Brain pericyte (primary cell): Measurements from ENCODE around the gene PARP15.

Source experiments
- DNase-seq: peaks from one replicate; pipeline ENCODE4 v3.0.0-alpha.2; 2012; ENCODE audit warnings: low read depth, low spot score

PARP15 gene

DNA sequence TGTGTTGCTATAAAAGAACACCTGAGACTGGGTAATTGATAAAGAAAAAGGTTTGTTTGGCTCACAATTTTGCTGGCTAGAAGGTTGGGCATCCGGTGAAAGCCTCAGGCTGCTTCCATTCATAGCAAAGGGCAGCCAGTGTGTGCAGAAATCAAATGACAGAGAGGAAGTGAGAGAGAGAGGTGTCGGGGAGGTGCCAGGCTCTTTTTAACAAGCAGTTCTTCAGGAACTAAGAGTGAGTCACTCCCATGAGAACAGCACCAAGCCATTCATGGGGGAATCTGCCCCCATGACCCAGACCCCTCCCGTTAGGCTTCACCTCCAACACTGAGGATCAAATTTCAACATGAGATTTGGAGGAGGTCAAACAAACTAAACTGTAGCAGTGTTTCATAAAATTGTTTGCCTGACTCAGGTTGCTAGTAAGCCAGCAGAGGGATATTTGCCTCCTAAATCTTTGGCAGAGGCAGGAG, 4.5 kb upstream of the PARP15 start:
- no peak for DNase-seq

GRCh38 chr3:122576174-122576940, 1.1 kb upstream of the PARP15 start:
- no peak for DNase-seq

DNA sequence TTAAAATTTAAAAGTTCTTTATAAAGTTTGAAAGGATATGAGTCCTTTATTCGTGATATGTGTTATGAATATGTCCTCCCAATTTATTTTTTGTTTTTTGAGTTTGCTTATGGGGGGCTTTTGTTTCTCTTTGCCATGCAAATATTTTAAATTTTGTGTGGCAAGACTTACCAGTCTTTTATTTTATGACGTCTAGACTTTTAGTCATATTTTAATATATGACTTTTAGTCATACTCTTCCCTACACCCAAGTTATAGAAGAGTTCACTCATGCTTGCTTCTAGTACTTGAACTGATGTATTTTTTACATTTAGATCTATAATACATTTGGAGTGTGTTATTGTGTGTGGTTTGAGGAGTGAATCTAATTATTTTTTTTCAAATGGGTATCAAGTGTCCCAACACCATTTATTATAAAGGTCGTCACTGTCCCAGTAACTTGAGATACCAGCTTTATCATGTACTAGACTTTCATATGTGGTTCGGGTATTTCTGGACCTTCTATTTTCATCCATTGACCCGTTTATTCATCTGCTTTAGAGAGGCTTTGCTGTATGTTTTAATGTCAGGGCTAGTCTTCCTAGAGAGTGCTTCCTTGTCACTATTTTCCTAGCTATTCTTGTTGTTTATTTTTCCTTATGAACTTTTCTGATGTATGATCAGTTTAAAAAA, 755 bp downstream of the PARP15 start:
- no peak for DNase-seq

GRCh38 chr3:122580470-122580869, 3.0 kb downstream of the PARP15 start:
- DNase-seq, result no peak

DNA sequence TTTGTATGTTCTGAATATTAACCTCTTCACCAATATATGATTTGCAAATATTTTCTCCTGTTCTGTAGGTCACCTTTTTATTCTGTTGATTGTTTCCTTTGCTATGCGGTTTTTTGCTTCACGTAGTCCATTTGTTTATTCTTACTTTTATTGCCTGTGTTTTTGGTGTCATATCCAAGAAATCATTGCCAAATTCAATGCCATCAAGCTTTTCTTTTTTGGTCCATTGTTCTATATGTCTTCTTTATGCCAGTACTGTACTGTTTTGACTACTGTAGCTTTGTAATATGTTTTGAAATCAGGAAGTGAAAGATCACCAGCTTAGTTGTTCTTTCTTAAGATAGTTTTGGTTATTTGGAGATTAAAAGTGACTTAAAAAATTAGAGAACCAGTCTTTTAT, 4.2 kb downstream of the PARP15 start:
- no peak for DNase-seq

GRCh38 chr3:122582390-122582789, 4.9 kb downstream of the PARP15 start:
- no peak for DNase-seq

DNA sequence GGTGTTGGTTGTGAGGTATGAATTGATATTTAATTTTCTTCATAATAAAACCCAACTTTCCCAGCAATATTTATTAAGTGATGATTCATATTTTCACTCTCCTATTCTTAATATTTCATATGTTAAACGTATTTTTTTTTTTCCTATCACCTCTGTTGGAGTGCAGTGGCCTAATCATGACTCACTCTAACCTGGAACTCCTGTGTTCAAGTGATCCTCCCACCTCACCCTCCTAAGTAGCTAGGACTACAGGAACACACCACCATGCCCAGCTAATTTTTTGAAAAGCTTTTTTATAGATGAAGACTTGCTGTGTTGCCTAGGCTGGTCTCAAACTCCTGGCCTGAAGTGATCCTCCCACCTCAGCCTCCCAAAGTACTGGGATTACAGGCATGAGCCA, 8.6 kb downstream of the PARP15 start:
- DNase-seq, result no peak

DNA sequence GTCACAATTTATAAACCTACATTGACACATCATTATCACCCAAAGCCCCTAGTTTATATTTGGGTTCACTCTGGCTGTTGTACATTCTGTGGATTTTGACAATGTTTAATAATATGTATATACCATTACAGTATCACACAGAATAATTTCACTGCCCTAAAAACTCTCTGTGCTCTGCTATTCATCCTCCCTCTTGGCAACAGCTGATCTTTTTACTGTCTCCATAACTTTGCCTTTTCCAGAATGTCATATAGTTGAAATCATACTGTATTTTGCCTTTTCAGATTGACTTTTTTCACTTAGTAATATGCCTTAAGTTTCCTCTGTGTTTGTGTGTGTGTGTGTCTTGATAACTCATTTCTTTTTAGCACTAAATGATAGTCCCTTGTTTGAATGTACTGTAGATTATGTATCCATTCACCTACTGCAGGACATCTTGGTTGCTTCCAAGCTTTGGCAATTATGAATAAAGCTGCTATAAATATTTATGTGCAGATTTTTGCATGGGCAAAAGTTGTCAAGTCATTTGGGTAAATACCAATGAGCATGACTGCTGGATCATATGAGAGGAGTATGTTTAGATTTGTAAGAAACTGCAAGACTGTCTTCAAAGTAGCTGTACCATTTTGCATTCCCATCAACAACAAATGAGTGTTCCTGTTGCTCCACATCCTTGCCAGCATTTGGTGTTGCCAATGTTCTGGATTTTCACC, 9.5 kb downstream of the PARP15 start:
- DNase-seq, result no peak

DNA sequence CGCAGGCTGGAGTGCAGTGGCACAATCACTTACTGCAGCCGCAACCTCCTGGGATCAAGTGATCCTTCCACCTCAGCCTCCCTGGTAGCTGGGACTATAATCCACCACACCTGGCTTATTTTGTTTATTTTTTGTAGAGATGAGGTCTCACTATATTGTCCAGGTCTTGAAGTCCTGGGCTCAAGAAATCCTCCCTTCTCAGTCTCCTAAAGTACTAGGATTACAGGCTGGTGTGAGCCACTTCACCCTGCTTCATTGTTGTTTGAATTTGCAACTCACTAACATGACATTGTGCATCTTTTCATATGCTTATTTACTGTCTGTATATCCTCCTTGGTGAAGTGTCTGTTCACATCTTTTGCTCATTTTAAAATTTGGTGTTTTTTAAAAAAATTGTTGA, 10.1 kb downstream of the PARP15 start:
- no peak for DNase-seq

GRCh38 chr3:122589297-122589696, 11.8 kb downstream of the PARP15 start:
- DNase-seq, result no peak

DNA sequence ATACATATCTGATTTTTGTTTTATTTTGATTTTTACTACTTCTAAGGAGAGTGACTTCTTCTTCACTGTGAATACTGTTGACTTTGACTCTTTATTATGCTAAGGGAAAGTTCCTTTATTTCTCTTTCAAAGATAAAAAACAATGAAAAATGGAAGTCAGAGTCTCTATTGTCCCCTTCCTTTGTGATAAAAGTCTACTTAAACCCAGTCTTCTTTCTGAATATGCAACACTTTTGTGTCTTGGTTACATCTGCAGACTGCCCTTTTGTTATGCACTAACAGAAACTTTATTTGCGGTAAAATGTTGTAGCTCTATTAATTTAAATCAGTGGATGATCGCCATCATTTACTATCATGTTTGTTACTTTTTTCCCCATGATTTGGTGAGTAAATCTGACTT, 13.2 kb downstream of the PARP15 start:
- DNase-seq, result no peak

- DNase-seq, result no peak
Observed at GRCh38 chr3:122594025-122594424, 16.6 kb downstream of the PARP15 start.

DNA sequence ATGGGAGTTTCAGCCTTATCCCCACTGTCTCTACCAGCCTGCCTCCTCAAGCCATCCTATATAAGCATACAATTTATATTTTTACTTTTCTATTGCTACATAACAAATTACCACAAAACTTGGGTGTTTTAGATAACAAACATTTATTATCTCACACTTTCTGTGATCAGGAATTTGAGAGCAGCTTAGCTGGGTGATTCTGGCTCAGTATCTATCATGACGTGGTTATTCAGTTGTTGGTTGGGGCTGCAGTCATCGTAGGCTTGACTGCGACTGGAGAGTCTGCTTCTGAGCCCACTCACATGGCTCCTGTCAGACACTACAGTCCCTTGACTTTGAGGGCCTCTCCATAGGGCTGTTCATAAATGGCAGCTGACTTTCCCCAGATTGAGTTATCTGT, 20.7 kb downstream of the PARP15 start:
- no peak for DNase-seq

DNA sequence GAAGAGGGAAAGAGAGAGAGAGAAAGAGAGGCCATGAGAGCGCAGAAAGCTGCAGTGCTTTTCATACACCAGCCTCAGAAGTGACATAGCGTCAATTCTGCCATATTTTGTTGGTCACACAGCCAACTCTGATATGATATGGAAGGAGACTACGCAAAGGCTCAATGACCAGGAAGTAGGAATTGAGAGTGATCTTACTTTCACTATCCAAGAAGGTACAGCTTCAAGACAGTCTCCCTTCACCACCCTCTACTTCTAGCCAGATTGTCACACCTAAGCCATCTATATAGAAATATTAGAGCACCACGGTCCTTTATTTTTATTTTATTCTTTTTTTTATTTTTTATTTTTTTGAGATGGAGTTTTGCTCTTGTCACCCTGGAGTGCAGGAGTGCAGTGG, 21.1 kb downstream of the PARP15 start:
- DNase-seq, result no peak

GRCh38 chr3:122602011-122602710, 24.7 kb downstream of the PARP15 start:
- no peak for DNase-seq

GRCh38 chr3:122603056-122603455, 25.6 kb downstream of the PARP15 start:
- no peak for DNase-seq

DNA sequence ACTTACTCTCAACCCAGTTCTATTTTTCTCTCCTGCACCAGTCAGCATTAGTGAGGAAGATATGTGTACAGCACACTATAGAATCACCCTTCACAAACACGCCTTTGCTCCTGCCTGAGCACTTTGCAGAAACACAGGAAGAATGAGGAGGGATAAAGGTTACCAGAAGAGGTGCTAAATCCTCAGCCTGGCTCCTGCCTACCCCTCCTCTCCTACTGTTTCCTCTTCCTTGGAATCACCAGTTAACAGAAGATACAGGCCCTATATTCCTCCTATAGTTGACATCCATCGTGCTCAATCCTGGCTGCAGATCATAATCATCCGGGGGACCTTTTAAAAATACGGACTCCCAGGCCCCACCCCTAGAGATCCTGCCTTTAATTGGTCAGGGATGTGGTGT, 28.9 kb downstream of the PARP15 start:
- no peak for DNase-seq

GRCh38 chr3:122608916-122609315, 31.5 kb downstream of the PARP15 start:
- no peak for DNase-seq

GRCh38 chr3:122609798-122610559, 32.5 kb downstream of the PARP15 start:
- no peak for DNase-seq

- no peak for DNase-seq
Observed at GRCh38 chr3:122612696-122613095, 35.2 kb downstream of the PARP15 start.

DNA sequence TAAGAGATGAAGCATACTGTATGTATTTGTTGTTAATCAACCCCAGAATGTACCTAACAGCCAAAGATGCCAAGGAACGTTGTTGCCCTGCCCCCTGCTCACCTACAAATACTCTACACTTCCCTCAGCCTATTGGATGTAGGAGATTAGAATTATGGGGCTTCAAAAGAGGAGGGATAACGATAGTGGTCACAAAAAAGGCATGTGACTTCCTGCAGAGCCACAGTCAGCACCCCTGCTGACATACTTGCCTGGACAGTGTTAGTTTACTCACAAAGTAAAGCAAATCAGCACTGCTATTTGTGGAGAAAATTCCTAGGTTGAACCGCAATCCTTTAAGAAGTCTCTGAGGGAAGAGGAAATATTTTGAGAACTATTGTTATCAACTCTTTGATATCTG, 37.9 kb downstream of the PARP15 start:
- DNase-seq, result no peak
